Measurements from ENCODE around the gene RALGPS1.

RALGPS1 gene

GRCh38 chr9:127195976-127196825 is 281.6 kb downstream of the RALGPS1 start:
- no peak for DNase-seq

GRCh38 chr9:127196826-127197145 is 282.2 kb downstream of the RALGPS1 start:
- DNase-seq = no peak

- no peak for DNase-seq
Observed at GRCh38 chr9:127197186-127197860, 282.7 kb downstream of the RALGPS1 start.

GRCh38 chr9:127197861-127198430 is 283.4 kb downstream of the RALGPS1 start:
- DNase-seq = no peak

GRCh38 chr9:127198587-127198986 is 284.0 kb downstream of the RALGPS1 start:
- DNase-seq = no peak

GRCh38 chr9:127199001-127199791 is 284.6 kb downstream of the RALGPS1 start:
- peak; percentile 59 for DNase-seq

GRCh38 chr9:127200106-127200862 is 285.7 kb downstream of the RALGPS1 start:
- DNase-seq = no peak

- no peak for DNase-seq
Observed at GRCh38 chr9:127201071-127201541, 286.5 kb downstream of the RALGPS1 start.

- DNase-seq = no peak
Observed at GRCh38 chr9:127201731-127202130, 287.1 kb downstream of the RALGPS1 start.

- no peak for DNase-seq
Observed at GRCh38 chr9:127202461-127203169, 288.0 kb downstream of the RALGPS1 start.

- DNase-seq = no peak
Observed at GRCh38 chr9:127203681-127204327, 289.2 kb downstream of the RALGPS1 start.

GRCh38 chr9:127204771-127205470 is 290.3 kb downstream of the RALGPS1 start:
- DNase-seq = no peak

GRCh38 chr9:127205952-127206351 is 291.4 kb downstream of the RALGPS1 start:
- DNase-seq = no peak

GRCh38 chr9:127206666-127207065 is 292.1 kb downstream of the RALGPS1 start:
- no peak for DNase-seq

- no peak for DNase-seq
Observed at GRCh38 chr9:127207734-127208410, 293.3 kb downstream of the RALGPS1 start.

- DNase-seq = no peak
Observed at GRCh38 chr9:127208416-127208815, 293.8 kb downstream of the RALGPS1 start.

- no peak for DNase-seq
Observed at GRCh38 chr9:127209220-127209619, 294.6 kb downstream of the RALGPS1 start.

- DNase-seq = no peak
Observed at GRCh38 chr9:127209948-127210640, 295.5 kb downstream of the RALGPS1 start.

Data from COR-L47 (cell line).